ENCODE results near the gene C16orf46. TPM values are rescaled to one million over a fixed set of nuclear protein-coding genes. Genes with fewer than 3 reads are reported as not detected.

The C16orf46 gene
- total RNA-seq, 4 donors from 2014 or later, result 0.32 to 5.6 TPM; not detected in 2

GRCh38 chr16:81053761-81054160, 23.3 kb downstream of the C16orf46 start:
- in situ Hi-C loops (cut with MboI; ENCODE audit: low pct_ligation_motif_present in 1 of 4, low pct_unique_long_range_greater_than_20kb in 1 of 4, low sequenced_read_pairs in 3 of 4), result no loop called here
- no peak overlapping the region for H3K4me3 ChIP-seq
- peaks cover 10 to 12% of the 10 kb centered on the region in 2 donors for H3K9me3 ChIP-seq
- WGBS, 2 donors (ENCODE audit: low coverage in 1 of 2), result 82 to 84% methylated on average over 10 to 11 of the region's 11 CpGs
- H3K27ac ChIP-seq, result no peak overlapping the region
- H3K4me1 ChIP-seq, result no peaks in the 10 kb centered on the region
- DNase-seq, result no peak
- H3K27me3 ChIP-seq, result no peaks in the 10 kb centered on the region
- intact Hi-C loops (cut with DNase I; ENCODE audit: low total_unique reads), result no loop called here
- no peaks in the 10 kb centered on the region for H3K36me3 ChIP-seq
- no peak for TF ChIP-seq CTCF (IDR thresholded peaks at IDR 0.05)
- no peak for TF ChIP-seq EP300 (IDR thresholded peaks at IDR 0.05; ENCODE audit: low read depth)
- no peak for TF ChIP-seq POLR2A (IDR thresholded peaks at IDR 0.05)
- no peak for TF ChIP-seq POLR2AphosphoS5 (IDR thresholded peaks at IDR 0.05)

- DNase-seq, result no peak
- in situ Hi-C loops (cut with MboI; ENCODE audit: low pct_ligation_motif_present in 1 of 4, low pct_unique_long_range_greater_than_20kb in 1 of 4, low sequenced_read_pairs in 3 of 4) (loop anchor here in 3 of 4 donors (25.0 kb wide), 1 partner anchor 694 kb away; no protein-coding TSS in a partner anchor), intact Hi-C loops (cut with DNase I; ENCODE audit: low total_unique reads) (no loop called here)
- Histone ChIP-seq H3K27ac (no peak overlapping the region), H3K9me3 (no peaks in the 10 kb centered on the region), H3K4me1 (peaks cover 0 to 17% (median 0%) of the 10 kb centered on the region in 4 donors), H3K36me3 (peaks cover 0 to 43% (median 16%) of the 10 kb centered on the region in 4 donors), H3K4me3 (no peak overlapping the region), H3K27me3 (no peaks in the 10 kb centered on the region)
- 94 to 100% methylated on average over 2 of the region's 2 CpGs for WGBS, 2 donors (ENCODE audit: low coverage in 1 of 2)
- TF ChIP-seq CTCF (IDR thresholded peaks at IDR 0.05), result no peak
- no peak for TF ChIP-seq EP300 (IDR thresholded peaks at IDR 0.05; ENCODE audit: low read depth)
- TF ChIP-seq POLR2A (IDR thresholded peaks at IDR 0.05), result no peak
- TF ChIP-seq POLR2AphosphoS5 (IDR thresholded peaks at IDR 0.05), result no peak
Measured at GRCh38 chr16:81042821-81043220, 34.2 kb downstream of the C16orf46 start.

- peaks cover 0 to 43% (median 16%) of the 10 kb centered on the region in 4 donors for H3K36me3 ChIP-seq
Measured at GRCh38 chr16:81041696-81042095, 35.3 kb downstream of the C16orf46 start.

GRCh38 chr16:81040842-81041241, 36.2 kb downstream of the C16orf46 start:
- no peak for DNase-seq
- Histone ChIP-seq H3K4me3 (no peak overlapping the region), H3K27me3 (no peaks in the 10 kb centered on the region), H3K9me3 (no peaks in the 10 kb centered on the region), H3K4me1 (peaks cover 6 to 32% (median 11%) of the 10 kb centered on the region in 4 donors), H3K27ac (no peak overlapping the region), H3K36me3 (peaks cover 0 to 43% (median 16%) of the 10 kb centered on the region in 4 donors)
- TF ChIP-seq POLR2A (IDR thresholded peaks at IDR 0.05), result no peak
- TF ChIP-seq POLR2AphosphoS5 (IDR thresholded peaks at IDR 0.05), result no peak
- TF ChIP-seq EP300 (IDR thresholded peaks at IDR 0.05; ENCODE audit: low read depth), result no peak
- no peak for TF ChIP-seq CTCF (IDR thresholded peaks at IDR 0.05)
- 71 to 88% methylated on average over 4 to 5 of the region's 5 CpGs for WGBS, 2 donors (ENCODE audit: low coverage in 1 of 2)
- intact Hi-C loops (cut with DNase I; ENCODE audit: low total_unique reads) (no loop called here), in situ Hi-C loops (cut with MboI; ENCODE audit: low pct_ligation_motif_present in 1 of 4, low pct_unique_long_range_greater_than_20kb in 1 of 4, low sequenced_read_pairs in 3 of 4) (loop anchor here in 3 of 4 donors (25.0 kb wide), 1 partner anchor 696 kb away; no protein-coding TSS in a partner anchor)

More at GRCh38 chr16:81041696-81042095, 35.3 kb downstream of the C16orf46 start:
- no peak for TF ChIP-seq EP300 (IDR thresholded peaks at IDR 0.05; ENCODE audit: low read depth)
- TF ChIP-seq POLR2AphosphoS5 (IDR thresholded peaks at IDR 0.05), result no peak
- TF ChIP-seq POLR2A (IDR thresholded peaks at IDR 0.05), result no peak
- no peak for TF ChIP-seq CTCF (IDR thresholded peaks at IDR 0.05)
- DNase-seq, result no peak
- no peaks in the 10 kb centered on the region for H3K9me3 ChIP-seq
- no peaks in the 10 kb centered on the region for H3K27me3 ChIP-seq
- in situ Hi-C loops (cut with MboI; ENCODE audit: low pct_ligation_motif_present in 1 of 4, low pct_unique_long_range_greater_than_20kb in 1 of 4, low sequenced_read_pairs in 3 of 4) (loop anchor here in 3 of 4 donors (25.0 kb wide), 1 partner anchor 696 kb away; no protein-coding TSS in a partner anchor), intact Hi-C loops (cut with DNase I; ENCODE audit: low total_unique reads) (no loop called here)
- H3K27ac ChIP-seq, result no peak overlapping the region
- peaks cover 6 to 29% (median 8%) of the 10 kb centered on the region in 4 donors for H3K4me1 ChIP-seq
- no peak overlapping the region for H3K4me3 ChIP-seq
- 92 to 100% methylated on average over 2 to 4 of the region's 4 CpGs for WGBS, 2 donors (ENCODE audit: low coverage in 1 of 2)

Data from transverse colon (tissue), 4 donors.